Measurements from ENCODE around the gene SPTB.

SPTB gene

DNA sequence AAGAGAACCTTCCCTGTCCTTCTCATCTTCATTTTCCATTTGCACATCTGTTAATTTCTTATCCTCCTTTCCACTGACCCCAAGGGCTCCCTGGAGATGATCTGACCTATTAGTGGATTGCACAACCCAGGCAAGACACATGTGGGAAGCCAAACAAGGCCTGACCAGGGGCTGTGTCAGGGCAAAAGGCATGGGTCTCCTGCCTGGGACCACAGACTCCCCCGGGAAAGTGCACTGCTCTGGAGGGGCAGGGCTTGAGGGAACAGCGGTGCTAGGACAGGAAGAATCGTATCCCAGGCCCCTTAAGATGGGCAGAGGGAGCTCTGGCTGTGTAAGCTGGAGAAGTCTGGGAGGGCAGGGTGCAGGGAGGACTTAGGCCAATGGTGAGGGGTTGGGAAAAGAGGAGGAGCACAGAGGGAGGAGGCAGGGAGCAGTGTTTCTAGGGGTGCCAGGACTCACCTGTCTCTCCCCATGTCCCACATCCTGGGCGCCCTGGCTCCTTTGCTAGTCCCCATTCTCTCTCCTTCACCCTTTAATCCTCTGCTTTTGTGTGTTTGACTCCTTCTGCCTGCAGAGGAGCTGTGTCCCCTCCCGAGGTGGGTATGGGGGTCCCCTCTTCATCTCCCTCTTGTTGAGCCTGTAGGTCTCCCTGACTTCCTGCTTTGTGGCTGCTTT is 150.2 kb downstream of the SPTB start:
- DNase-seq (ENCODE audit: low read depth in 2 of 2): no peak

DNA sequence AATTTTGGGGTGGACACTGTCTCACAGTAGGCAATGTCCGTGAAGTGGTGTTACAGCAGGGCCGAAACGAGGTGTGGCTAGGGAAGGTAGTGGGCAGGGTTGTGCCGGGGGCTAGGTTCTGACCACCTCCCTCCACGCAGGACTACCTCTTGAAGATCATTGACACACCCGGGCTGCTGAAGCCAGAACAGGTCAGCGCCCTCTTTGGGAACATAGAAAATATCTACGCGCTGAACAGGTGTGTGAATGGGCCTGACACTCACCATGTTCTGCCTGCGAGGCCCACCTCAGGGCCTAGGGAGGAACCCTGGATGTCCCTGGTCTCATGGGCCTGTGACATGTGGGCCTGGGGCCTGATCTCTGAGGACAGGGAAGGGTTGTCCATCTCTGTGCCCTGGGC is 150.9 kb downstream of the SPTB start:
- no peak for DNase-seq (ENCODE audit: low read depth in 2 of 2)

DNA sequence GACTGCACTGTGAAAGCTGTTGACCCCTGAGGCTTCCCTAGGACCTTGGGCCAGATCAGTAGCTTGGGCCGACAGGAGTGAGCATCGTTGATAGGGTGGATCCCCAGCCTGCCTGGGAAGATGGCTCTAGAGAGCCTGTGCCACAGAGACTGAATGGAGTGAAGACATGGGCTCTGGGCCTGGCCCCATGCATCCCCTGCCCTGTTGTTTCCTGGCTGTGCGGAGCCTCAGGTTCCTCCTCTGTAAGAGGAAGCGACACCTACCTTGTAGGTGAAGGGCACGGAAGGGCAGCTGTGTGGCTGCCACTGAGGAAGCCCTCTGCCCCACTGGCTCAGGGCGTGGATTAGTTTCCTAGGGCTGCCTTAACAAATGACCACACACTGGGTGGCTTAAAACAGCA is 151.6 kb downstream of the SPTB start:
- DNase-seq (ENCODE audit: low read depth in 2 of 2): no peak

DNA sequence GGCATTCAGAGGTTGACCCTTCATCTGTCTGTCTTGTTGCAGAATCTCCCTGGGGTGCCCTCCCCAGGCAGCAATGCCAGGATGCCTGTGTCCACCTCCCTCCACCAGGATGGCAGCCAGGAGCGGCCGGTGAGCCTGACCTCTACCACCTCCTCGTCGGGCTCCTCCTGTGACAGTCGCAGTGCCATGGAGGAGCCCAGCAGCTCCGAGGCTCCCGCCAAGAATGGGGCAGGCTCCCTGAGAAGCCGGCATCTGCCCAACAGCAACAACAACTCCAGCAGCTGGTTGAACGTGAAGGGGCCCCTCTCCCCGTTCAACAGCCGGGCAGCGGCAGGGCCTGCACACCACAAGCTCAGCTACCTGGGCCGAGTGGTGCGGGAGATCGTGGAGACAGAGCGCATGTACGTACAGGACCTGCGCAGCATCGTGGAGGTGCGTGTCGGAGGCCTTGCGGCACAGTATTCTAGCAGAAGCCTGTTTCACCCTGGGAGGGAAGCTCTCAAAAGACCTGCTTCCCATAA is 152.1 kb downstream of the SPTB start:
- no peak for DNase-seq (ENCODE audit: low read depth in 2 of 2)

DNA sequence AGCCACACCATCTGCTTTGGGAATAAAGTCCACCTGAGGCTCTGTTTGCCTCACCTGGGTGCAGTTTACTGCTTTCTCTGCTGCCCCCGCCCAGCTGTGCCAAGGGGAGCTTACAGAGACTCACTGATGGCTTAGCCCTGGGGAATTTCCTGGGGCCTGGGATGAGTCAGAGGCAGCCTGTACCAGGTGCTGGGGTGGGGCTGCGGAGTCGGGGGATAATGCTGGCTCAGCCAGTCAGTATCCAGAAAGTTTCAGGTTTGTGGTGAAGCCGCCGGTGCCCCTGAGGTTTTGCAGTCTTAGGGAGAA is 153.2 kb downstream of the SPTB start:
- DNase-seq (ENCODE audit: low read depth in 2 of 2): no peak

DNA sequence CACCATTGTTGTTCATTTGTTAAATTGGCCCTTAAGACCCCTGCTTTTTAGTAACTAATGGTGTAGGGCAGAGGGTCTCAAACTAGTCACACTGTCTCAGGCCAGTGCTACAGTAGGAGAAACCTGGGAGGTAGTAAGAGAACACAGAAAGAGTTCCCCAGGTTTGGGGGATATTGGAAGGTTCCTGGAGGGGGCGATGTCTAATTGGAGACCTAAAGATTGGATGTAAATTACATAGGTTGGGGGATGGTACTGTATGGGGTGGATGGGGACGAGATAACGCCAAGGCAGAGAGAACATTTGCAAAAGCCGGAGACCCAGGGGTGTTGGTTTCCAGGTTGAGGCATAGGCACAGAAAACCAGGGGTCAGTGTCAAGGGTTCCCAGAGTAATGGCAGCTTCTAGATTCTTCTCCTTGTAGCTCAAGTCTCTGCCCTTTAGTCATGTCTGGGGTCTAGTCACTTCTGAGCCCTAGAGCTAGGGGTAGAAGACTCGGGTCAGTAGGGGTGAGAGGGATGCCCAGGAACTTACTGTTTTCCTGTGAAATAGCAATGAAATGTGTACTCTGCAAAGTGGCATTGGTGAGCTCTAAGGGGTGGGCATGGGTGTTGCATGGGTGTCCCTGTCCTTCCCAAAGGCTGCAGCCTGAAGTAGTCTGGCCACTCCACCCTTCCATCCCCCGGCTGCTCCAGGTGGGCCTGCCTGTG is 153.7 kb downstream of the SPTB start:
- DNase-seq (ENCODE audit: low read depth in 2 of 2): no peak

DNA sequence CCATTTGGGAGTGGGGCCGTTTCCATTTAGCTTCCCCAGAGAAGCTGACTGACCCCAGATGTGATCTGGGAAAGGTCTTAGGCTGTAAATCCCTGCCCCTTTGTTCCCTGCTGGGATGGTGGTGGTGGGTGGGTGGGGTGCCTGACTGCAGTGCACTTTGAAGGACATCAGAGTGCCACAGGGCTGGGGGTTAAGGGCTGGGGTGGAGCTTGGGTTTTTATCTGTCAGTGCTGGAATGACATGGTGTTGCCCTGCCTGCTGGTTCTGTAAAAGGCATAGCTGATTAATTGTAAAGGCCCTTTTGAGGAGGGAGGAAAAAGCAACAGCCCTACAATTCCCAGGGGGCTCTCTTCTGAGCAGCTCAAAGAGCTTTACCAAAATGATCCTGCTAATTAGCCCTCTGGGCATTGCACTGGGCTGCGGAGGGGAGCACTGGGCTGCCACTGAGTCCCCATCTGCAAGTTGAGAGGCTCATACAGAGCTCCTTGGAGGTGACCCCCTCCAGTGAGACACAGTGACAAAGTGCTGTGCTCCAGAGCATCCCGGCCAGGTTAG is 154.4 kb downstream of the SPTB start:
- DNase-seq (ENCODE audit: low read depth in 2 of 2): no peak

DNA sequence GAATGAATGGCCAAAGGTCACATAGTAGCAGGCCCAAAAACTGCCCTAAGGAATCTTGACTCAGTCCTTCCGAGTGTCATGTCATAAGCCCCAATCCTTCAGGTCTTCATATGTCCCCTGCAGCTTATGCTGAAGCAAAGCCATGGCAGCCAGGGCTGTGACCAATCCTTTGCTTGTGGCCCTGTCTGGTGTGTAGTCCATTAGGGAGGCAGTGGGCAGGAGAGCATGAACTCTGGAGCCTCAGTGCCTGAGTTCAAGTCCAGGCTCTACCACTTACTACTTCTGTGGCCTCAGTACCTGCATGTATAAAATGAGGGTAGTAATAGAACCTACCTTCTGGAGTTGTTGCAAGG is 155.2 kb downstream of the SPTB start:
- DNase-seq (ENCODE audit: low read depth in 2 of 2): no peak

DNA sequence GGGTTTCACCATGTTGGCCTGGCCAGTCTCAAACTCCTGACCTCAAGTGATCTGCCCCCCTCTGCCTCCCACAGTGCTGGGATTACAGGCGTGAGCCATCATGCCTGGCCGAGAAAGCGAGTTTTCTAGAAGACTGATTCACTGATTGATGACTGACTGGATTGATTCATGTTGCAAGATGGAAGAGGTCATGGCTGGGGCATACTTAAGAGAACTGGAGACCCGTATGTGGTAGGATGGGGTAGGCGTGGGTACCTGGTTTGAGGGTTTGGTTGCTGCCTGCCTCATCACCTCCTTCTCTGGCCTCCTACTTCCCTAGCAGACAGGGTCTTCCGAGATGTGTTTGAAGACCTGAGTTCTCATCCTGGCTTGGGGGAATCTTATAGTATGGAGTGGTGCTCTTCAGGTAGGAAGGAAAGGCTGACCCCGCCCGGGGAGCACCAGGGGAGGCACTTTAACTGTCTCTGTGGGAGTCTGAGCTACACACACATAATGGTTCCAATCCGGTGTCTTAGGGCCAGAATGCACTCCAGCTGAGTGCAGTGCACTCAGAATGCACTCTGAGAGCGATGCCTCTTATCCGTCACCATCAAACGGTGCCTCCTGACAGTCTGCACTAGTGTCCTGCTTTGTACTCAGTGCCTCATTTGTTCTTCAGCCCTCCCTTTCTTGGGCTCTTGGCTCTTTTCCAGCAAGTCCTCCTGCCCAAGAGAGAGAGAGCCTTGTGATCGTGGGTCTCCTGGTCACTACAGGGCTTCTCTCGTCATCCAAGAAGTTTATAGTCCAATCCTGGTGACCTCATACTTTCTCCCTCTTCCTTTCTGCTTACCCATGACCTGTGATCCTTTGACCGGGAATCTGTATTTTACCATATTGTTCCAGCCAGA is 155.8 kb downstream of the SPTB start:
- no peak for DNase-seq (ENCODE audit: low read depth in 2 of 2)

DNA sequence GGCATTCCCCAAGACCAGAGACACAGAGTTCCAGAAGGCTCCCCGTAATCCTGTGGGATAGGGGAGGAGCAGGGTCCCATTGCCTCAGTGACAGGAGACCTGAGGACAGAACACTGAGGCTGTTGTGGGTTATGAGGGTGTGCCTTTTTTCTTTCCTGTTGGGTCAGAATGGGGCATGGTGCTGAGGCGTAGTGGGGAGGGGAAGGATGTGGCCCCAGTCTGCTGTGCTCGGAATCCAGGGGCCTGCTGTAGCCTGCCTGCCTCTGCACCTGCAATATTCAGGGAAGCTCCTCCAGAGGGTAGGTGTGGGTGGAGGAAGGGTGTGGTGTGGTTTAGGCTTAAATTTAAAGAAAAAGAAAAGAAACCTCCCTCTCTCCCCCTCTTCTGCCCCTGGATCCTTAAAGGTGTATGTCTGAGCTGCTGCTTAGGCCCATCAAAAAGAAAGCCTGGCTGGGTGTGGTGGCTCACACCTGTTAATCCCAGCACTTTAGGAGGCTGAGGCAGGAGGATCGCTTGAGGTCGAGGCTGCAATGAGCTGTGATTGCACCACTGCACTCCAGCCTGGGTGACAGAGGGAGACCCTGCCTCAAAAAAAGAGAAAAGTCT is 156.8 kb downstream of the SPTB start:
- DNase-seq (ENCODE audit: low read depth in 2 of 2): no peak

DNA sequence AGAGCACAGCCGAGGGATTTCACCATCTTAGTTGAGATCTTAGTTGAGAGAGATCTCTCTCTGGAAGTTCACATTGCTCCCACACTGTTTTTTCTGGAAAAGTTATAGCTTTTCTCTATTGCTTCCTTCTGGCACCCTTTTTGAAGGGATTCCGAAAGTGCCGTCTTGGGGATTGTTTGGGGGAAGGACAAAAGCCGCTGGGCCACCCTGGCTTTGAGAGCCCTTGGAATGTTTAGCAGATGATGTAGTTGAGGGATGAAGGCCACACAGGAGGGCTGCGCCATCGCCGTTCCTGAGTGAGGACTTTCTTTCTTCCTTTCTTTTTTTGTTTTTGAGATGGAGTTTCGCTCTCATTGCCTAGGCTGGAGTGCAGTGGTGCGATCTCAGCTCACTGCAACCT is 157.8 kb downstream of the SPTB start:
- DNase-seq (ENCODE audit: low read depth in 2 of 2): no peak

DNA sequence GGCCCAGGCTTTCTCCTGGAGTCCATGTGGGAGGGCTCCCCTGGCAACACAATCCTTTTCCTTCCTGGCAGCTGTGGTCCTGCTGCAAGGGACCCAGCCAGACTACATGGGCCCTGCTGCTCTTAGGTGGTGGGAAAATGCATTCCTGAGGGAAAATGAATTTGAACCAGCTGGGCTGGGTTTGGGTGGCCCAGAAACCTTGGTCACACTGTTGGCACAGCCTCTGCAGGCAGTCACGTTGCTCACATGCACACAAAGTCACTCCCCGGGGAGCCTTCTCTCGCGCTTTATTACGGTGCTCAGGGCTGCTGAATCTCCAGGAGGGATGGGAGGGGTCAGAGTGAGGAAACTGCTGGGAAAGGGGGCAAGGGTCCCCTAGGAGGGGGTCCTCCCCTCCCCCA is 158.3 kb downstream of the SPTB start:
- peak; percentile 68 to 70 for DNase-seq (ENCODE audit: low read depth in 2 of 2)

DNA sequence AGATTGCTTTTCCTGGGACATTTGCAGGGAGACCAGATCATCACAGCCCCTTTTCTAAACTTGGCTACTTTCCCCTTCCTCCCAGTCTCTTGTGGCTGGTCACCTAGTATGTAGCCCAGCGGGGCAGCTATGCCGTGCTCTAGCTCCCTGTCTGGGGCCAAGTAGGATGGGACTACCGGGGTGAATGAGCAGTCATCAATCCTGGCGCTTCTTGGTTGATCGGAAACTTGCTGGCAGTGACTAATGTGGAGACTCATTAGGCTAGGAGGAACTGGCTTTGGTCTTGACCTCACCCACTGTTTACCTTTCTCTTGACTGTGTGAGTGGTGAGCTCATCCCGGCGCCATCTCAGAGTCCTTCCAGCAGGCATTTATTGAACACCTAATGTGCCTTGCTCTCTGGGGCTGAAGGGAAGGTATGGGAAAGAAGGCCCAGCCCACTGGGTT is 159.6 kb downstream of the SPTB start:
- DNase-seq (ENCODE audit: low read depth in 2 of 2): no peak

DNA sequence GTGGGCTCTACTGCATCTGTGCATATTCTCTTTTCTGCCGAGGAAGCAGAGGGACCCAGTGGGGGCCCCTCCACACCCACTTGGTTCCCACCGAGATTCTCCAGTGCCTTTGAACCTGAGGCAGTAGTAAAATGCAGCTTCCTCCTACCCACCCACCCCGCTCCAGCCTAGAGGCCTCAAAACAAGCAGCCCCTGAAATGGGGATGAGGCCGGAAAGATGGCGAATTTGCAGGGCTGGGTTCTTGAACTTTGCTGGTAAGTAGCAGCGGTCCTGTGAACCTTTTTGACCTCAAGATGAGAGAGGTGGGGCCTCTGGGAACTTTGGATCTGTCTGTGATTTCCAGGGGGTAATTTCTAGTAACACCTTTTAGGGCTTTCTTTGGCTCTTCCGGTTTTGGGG is 160.1 kb downstream of the SPTB start:
- no peak for DNase-seq (ENCODE audit: low read depth in 2 of 2)

DNA sequence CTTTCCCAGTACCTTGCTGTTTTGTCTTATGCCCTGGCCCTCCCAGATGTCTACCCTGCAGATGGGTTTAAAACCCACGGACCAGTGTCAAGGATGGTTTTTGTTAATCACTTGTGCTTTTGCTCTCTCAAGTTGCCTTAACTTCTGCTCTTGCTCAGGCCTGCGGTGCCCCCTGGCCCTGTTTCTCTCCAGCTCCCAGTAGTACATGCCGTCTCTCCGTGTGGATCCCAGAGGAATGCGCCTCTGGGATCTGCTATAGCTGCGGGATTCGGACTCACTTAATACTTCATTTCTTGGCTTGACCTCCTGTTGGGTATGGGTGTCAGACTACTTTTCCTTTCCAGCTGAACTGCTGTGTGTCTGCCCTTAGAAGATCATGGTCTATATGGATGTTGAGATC is 160.9 kb downstream of the SPTB start:
- no peak for DNase-seq (ENCODE audit: low read depth in 2 of 2)

DNA sequence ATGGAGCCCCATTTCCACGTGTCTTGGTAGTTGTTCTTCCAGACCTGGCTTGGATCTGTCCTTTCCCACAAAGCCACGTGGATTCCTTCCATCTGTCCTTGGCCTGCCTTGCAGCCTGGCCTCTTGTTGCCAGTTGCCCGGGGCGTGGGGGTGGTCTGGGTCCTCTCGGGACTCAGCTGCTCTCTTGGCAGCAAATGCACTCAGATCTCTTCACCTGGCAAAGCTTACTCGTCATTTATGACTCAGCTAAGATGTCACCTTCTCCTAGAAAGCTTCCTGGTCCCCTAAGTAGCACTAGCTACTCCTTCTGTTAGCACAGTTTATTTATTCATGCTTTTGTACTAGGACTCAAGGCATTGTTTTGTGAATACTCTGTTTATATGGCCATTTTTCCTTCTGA is 161.8 kb downstream of the SPTB start:
- DNase-seq (ENCODE audit: low read depth in 2 of 2): no peak

DNA sequence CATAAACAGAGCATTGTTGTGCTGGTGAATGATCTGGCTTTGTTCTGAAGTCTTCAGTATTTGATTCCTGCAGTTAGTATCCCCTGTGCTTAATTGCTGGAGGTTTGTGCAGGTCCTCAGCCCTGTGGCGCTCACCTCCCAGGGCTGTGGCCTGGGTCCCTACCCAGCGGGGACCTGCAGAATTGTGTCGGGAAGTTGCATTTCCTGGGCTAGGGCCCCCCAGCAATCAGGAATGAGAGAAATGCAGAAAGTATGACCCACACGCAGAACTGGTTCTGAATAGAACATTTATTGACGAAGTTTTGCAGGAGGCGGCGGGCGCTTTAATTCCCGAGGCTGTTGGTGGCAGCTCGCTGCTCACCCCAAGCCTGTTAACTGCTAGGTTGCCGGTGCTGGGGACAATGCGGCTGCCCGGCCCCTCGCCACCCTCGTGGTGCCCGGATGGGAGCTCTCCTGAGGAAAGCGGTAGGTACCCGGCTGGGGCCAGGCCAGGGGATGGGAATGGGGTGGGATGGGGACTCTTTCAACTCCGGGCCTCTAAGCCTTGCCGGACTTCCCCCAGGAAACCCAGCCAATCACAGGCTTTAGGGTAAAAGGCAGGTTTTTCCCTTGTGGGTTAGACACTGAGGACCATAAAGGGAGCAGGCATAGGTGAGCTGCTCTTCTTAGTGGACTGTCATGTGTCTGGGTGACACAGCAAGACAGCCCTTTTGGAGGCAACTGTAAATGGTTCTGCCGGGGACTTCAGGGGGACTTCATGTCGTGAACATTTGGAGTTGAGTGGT is 163.9 kb downstream of the SPTB start:
- no peak for DNase-seq (ENCODE audit: low read depth in 2 of 2)

DNA sequence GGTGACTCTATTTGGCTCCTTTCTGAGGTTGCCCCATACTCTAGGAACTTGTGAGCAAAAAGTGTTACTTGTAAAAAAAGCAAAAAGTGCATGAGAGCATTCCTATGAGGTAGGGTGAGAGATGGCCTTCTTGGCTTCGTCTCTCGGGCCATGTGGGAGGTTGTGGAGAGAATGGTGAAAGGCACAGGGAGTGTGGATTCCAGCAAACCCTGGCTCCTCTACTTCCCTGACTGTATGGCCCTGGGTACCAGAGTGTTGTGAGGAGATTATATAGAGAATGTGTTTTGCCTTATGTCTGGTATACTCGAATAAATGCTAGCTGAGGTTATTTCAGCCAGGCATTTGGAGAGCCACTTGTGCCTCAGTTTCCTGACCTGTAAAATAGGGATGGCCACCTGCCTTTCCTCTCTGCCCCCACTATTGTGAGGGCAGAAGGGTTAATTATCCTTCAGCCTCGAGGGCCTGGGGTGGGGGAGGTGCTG is 164.5 kb downstream of the SPTB start:
- DNase-seq (ENCODE audit: low read depth in 2 of 2): no peak

DNA sequence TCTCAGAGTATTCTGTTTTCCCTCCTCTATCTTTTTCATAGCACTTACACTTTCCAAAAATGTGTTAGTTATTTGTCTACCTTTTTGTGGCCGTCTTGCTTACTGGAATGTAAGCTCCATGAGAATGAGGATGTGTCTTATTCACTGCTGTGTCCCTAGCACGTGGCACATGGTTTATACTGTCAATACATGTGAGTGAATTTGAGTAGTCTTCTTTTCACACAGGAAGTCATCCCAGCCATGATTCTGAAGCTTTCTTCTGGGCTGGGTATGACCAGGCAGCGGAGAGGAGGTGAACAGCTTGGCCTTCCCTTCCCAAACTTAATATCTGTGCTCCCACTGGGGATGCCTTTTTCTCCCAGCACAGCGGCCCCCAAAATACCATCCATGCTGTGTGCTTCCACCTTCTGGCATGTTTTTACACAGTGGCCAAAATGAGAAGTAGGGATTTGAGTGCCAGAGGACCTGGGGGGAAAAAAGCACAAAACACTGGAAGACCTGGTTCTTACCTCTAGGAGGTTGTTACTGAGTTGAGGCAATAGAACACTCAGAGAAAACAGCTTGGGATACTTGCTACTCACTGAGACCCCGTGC is 165.2 kb downstream of the SPTB start:
- no peak for DNase-seq (ENCODE audit: low read depth in 2 of 2)

DNA sequence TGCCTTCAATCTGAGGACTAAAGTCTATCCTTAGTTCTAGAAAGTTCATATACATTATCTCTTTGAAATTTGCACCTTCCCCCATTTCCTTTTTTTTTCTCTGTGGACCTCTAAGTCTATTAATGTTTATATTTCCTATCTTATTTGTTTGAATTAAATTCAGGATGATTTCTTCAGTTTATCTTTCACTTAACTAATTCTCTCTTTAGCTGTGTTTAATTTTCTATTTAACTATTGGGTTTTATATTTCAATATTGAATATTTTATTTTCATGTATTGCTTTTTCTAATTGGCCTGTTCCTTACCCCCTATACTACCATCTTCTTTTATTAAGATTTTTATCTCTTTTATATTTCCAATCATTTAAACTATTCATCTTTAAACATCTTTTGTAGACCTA is 166.0 kb downstream of the SPTB start:
- DNase-seq (ENCODE audit: low read depth in 2 of 2): no peak

DNA sequence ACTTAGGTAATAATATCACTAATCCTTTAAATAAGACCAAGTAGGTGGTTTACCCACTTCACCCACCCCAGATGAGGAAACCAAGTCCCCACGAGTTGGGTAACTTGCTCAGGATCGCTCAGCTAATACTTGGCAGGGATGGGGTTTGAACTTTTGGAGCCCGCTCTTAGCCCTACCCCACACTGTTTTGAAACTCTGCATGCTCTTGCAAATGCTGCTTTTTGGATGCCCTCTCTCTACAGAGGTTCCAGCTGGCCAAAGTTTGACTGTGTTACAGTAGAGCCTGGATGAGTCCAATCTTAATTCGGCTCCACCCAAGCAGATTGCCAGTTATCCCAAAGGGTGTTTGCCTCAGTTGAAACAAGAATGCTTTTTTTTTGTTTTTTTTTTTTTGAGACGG is 168.7 kb downstream of the SPTB start:
- DNase-seq (ENCODE audit: low read depth in 2 of 2): no peak

All from fibroblast of skin of left biceps (primary cell).